8988T (cell line): ENCODE measurements around the gene GLP2R.

Experiments
- DNase-seq: peaks from one replicate; pipeline ENCODE4 v3.0.0; 2011

Gene GLP2R

GRCh38 chr17:9926150-9926804 lies 100.6 kb downstream of the GLP2R start:
- DNase-seq = no peak

- DNase-seq = peak; percentile 44
Measured at GRCh38 chr17:9928601-9929333, 103.0 kb downstream of the GLP2R start.

- DNase-seq = no peak
Measured at GRCh38 chr17:9929871-9930270, 104.1 kb downstream of the GLP2R start.

- no peak for DNase-seq
Measured at GRCh38 chr17:9931144-9931741, 105.5 kb downstream of the GLP2R start.

- DNase-seq = no peak
Measured at GRCh38 chr17:9932491-9932890, 106.8 kb downstream of the GLP2R start.

GRCh38 chr17:9934331-9934730 lies 108.6 kb downstream of the GLP2R start:
- no peak for DNase-seq

GRCh38 chr17:9935408-9935807 lies 109.7 kb downstream of the GLP2R start:
- no peak for DNase-seq

GRCh38 chr17:9936095-9936494 lies 110.4 kb downstream of the GLP2R start:
- no peak for DNase-seq

- DNase-seq = no peak
Measured at GRCh38 chr17:9937241-9937761, 111.6 kb downstream of the GLP2R start.

- no peak for DNase-seq
Measured at GRCh38 chr17:9937901-9938300, 112.2 kb downstream of the GLP2R start.

- DNase-seq = no peak
Measured at GRCh38 chr17:9938764-9939163, 113.0 kb downstream of the GLP2R start.

- DNase-seq = no peak
Measured at GRCh38 chr17:9940841-9941240, 115.1 kb downstream of the GLP2R start.

- DNase-seq = no peak
Measured at GRCh38 chr17:9941305-9941704, 115.6 kb downstream of the GLP2R start.
